Stimulated activated CD8-positive, alpha-beta memory T cell treated with anti-CD3 and anti-CD28 coated beads, Interleukin-12 subunit alpha, Interleukin-12 subunit beta, amount 100 ng/mL, for 24 hours (primary cell): ENCODE data around the gene ZMIZ1.

ENCODE experiments used
- DNase-seq: peaks from one replicate; pipeline ENCODE4 v3.0.0-alpha.2; 2020; ENCODE audit errors: extremely low read depth

Gene ZMIZ1

GRCh38 chr10:79356104-79356503 is 287.3 kb downstream of the ZMIZ1 start:
- no peak for DNase-seq

- no peak for DNase-seq
Measured at GRCh38 chr10:79357180-79357579, 288.4 kb downstream of the ZMIZ1 start.

- DNase-seq, result no peak
Measured at GRCh38 chr10:79358811-79359210, 290.0 kb downstream of the ZMIZ1 start.

GRCh38 chr10:79359816-79360498 is 291.2 kb downstream of the ZMIZ1 start:
- DNase-seq, result no peak

GRCh38 chr10:79360499-79361342 is 292.0 kb downstream of the ZMIZ1 start:
- no peak for DNase-seq

GRCh38 chr10:79361726-79362397 is 293.1 kb downstream of the ZMIZ1 start:
- no peak for DNase-seq
